NCI-H1694 treated with DMSO at 0.1 percent for 48 hours (cell line): ENCODE data around the gene ZNF410.
"Not testable (repeated sequence)": the region's sequence is repeated elsewhere in the genome, so short reads cannot be mapped to it uniquely, and the experiment has no call there.

Source experiments
- DNase-seq: peaks from one replicate; lab custom pipeline; 2025; lab: John Stamatoyannopoulos, UW

Gene ZNF410

GRCh38 chr14:73887318-73887616 is 608 bp downstream of the ZNF410 start:
- DNase-seq = no peak

- no peak for DNase-seq
These were observed 1.2 kb downstream of the ZNF410 start for GRCh38 chr14:73887694-73888459.

- DNase-seq = no peak
These were observed 1.7 kb downstream of the ZNF410 start for GRCh38 chr14:73888460-73888725.

GRCh38 chr14:73888971-73889370 is 2.3 kb downstream of the ZNF410 start:
- DNase-seq = no peak

GRCh38 chr14:73889376-73889775 is 2.7 kb downstream of the ZNF410 start:
- DNase-seq = no peak

GRCh38 chr14:73894180-73894687 is 7.6 kb downstream of the ZNF410 start:
- not testable (repeated sequence) for DNase-seq

- no peak for DNase-seq
These were observed 9.3 kb downstream of the ZNF410 start for GRCh38 chr14:73895939-73896338.

GRCh38 chr14:73896521-73896920 is 9.9 kb downstream of the ZNF410 start:
- DNase-seq = no peak

- no peak for DNase-seq
These were observed 16.4 kb downstream of the ZNF410 start for GRCh38 chr14:73903028-73903427.

GRCh38 chr14:73909681-73910080 is 23.0 kb downstream of the ZNF410 start:
- DNase-seq = no peak

- no peak for DNase-seq
These were observed 26.6 kb downstream of the ZNF410 start for GRCh38 chr14:73913256-73913655.

- DNase-seq = no peak
These were observed 29.7 kb downstream of the ZNF410 start for GRCh38 chr14:73916324-73916723.

- not testable (repeated sequence) for DNase-seq
These were observed 32.8 kb downstream of the ZNF410 start for GRCh38 chr14:73919457-73919856.

GRCh38 chr14:73924337-73924736 is 37.7 kb downstream of the ZNF410 start:
- DNase-seq = no peak

- peak; percentile 18 for DNase-seq
These were observed 49.0 kb downstream of the ZNF410 start for GRCh38 chr14:73935666-73936065.

- DNase-seq = no peak
These were observed 49.9 kb downstream of the ZNF410 start for GRCh38 chr14:73936548-73936947.

GRCh38 chr14:73937012-73937411 is 50.4 kb downstream of the ZNF410 start:
- DNase-seq = no peak

- no peak for DNase-seq
These were observed 55.5 kb downstream of the ZNF410 start for GRCh38 chr14:73942180-73942579.

GRCh38 chr14:73943083-73943482 is 56.4 kb downstream of the ZNF410 start:
- no peak for DNase-seq

- DNase-seq = no peak
These were observed 57.9 kb downstream of the ZNF410 start for GRCh38 chr14:73944432-73945158.

- no peak for DNase-seq
These were observed 58.6 kb downstream of the ZNF410 start for GRCh38 chr14:73945159-73945670.

- DNase-seq = peak; percentile 99
These were observed 63.4 kb downstream of the ZNF410 start, which contains the start of the genes COQ6 and FAM161B for GRCh38 chr14:73949752-73950734. Gene COQ6 (plus strand): TSS chr14:73950302. CDS start chr14:73950333, 31 bp downstream. Gene FAM161B (minus strand): TSS chr14:73950094. CDS start chr14:73950026, 68 bp downstream.
